Activated effector memory CD4-positive, alpha-beta T cell treated with Interleukin-2 at 50 U/mL for 16 hours (primary cell): Measurements from ENCODE around the gene ANKRD11.

Experiments
- DNase-seq: peaks from one replicate; pipeline ENCODE4 v3.0.0-alpha.2; 2020

ANKRD11 gene

GRCh38 chr16:89378947-89379771 is 111.2 kb downstream of the ANKRD11 start:
- DNase-seq: no peak

DNA sequence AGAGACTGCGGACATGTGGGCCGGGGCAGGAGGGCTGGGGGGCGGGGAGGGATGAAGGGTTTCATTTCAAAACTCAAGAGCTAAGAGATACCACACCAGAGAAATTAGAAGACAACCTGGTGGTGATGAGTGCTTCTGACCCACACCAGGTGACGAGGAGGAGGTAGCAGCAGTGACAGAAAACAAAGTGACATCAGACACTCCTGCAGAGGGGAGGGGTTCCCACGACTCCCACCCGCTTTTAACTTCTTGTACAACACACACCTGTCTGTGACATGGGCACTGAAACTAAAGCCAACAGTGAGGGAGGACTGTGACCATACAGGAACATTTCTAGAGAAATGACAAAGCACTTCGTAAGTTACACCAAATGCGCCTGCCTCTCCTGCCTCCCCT is 112.9 kb downstream of the ANKRD11 start:
- no peak for DNase-seq

DNA sequence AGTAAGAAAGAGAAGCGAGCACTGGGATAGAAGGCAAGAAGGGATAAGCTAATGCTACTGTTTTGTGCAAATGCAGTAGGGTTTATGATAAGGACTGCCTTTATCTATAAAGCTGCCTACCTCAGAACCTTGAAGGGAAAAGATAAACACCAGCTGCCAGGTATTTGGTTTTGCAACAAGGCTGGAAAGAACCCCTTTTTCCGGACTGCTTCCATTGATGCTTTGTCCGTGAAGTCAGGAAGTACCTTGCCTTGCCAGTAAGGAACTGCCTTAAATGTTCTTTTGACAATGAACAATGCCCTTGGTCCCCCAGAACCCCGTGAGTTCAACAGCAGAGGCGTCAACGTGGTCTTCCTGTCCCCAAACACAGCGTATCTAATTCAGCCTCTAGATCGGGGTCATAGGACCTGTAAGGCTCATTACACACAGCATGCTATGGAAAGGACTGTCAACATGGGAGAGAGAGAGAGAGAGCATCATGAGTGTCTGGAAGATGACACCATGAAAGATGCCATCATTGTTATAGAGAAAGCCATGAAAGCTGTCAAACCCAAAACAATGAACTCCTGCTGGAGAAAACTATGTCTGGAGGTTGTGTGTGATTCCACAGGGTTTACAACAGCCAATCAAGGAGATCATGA is 113.4 kb downstream of the ANKRD11 start:
- no peak for DNase-seq

- DNase-seq: no peak
Observed at GRCh38 chr16:89375686-89376085, 114.7 kb downstream of the ANKRD11 start.

- DNase-seq: no peak
Observed at GRCh38 chr16:89375021-89375420, 115.3 kb downstream of the ANKRD11 start.

DNA sequence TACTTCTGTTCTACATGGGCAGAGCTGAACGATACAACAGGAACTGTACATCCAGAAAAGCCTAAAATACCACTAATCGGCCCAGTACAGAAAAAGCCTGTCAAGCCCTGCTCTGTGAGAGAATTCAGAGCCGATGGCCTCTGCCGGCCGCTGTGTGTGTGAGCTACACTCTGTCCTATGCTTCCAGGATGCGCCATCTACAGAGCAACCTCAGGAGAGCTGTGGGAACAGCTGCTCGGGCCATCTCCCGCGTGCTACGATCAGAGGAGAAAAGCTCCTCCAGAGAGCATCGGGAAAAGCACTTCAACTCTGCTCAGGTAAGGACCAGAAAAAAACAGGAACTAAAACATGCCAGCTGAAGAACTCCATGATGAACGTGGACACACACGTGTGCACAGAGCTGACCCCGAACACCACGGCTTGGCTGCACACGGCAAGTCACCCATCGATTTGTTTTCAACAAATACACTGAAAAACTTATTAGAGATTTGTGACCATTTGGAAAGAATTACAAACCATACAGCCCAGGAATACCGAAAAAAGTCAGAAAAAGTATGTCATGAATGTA is 115.9 kb downstream of the ANKRD11 start:
- no peak for DNase-seq

GRCh38 chr16:89373355-89374110 is 116.8 kb downstream of the ANKRD11 start:
- DNase-seq: no peak

- no peak for DNase-seq
Observed at GRCh38 chr16:89371968-89372634, 118.3 kb downstream of the ANKRD11 start.

GRCh38 chr16:89371386-89371785 is 119.0 kb downstream of the ANKRD11 start:
- no peak for DNase-seq

DNA sequence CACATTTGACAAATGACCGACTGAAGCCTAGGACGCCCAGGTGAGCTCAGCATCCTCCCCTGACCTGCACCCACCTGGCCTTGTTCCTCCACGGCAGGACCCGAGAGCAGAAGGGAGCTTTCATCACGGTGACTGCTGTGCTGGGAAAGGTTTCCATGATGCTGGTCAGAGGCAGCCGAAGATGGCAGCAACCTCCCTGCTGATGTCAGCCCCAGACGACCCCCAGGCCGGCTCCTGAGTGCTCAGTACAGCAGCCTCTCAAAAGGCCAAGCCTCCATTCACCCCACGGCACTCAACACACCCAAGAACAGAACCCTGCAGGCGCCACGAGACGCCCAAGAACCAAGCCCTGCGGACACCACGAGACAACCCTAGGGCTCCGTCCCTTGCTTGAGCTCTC is 119.8 kb downstream of the ANKRD11 start:
- DNase-seq: no peak

GRCh38 chr16:89370081-89370511 is 120.3 kb downstream of the ANKRD11 start:
- no peak for DNase-seq

DNA sequence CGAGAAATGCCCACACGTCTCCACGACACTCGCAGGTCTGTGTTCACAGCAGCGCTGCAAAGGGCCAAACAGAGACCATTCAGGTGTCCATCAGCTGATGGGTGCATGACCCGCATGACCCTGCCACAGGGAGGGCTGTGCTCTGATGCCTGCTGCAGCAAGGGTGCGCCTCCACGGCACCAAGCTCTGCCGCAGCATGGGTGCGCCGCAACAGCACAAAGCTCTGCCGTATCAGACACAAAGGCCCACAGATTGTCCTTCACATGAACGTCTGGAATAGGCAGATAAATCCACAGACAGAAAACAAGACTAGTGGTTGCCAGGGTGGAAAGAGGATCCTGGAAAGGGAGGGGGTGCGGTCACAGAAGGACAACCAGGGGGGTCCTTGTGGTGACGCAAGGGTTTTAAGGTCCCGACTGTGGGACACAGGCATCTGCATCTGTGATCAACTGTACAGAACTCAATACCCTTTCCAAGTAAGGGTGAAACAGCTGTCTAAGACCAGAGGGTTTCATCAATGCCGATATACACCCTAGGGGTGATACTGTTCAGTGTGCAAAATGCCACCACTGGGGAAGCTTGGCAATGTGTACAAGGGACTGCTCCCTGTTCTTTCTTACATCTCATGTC is 121.0 kb downstream of the ANKRD11 start:
- DNase-seq: no peak

DNA sequence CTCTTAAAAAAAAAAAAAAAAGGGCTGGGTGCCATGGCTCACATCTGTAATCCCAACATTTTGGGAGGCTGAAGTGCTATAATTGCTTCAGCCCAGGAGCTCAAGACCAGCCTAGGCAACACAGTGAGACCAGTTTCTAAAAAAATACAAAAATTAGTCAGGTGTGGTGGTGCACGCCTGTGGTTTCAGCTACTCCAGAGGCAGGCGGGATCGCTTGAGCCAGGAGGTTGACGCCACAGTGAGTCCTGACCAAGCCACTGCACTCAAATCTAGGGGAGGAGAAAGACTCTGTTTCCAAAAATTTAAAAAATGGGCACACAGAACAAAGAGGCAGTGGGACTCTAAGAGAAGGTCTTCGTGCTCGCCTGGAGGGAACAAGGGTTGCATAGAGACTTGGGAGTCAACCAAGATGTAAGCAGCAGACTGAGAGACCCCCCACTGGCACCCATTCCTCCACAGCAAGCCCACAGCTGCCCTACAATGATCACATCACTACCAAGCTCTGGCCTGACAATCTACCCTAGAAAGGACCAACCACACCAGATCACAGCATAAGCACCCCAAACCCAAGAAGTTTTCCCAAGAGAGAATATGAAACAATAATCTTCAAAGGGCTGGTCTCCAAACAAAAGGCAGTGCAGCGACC is 121.6 kb downstream of the ANKRD11 start:
- DNase-seq: no peak

GRCh38 chr16:89367538-89367915 is 122.8 kb downstream of the ANKRD11 start:
- no peak for DNase-seq

DNA sequence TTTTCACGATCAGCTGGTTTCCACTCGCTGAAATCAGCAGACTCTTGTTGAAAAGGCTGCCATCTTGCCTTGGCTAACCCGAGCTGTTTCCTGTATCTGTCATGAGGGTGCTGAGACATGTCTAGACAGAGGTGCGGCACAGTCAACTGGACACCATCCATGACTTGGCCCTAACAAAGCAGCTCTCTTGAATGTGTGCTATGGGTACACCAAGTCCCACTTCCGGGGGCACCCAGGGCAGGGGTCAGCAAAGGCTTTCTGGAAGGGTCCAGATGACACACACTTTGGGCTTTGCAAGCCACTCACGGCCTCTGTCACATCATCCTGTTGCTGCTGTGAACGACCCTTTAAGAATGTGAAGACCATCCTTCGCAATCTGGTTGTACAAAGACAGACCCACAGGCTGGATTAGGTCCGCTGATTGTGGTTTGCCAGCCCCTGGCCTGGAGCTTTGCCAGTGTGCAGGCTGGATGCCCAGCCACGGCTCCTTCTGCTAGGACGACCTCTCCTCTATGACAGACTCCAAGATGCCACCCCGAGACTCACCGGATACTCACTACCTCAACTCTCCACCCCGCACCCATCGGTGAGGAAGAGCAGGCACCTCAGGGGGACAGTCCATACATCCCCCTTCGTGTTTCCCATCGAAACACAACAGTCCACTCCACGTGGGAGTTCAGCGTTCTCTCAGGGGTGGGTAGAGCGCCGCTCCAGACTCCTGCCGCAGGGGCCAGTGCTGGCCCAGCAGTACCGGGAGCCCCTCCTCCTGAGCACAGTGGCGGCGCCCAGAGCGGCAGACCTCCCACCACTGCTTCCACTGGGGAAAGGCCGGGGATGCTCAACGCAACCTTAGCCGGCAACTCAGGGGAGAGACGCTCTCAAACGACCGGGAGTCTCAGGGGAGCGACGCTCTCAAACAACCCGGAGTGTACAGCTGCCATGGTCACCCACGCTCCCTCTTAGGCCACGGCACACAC is 123.5 kb downstream of the ANKRD11 start:
- DNase-seq: no peak

DNA sequence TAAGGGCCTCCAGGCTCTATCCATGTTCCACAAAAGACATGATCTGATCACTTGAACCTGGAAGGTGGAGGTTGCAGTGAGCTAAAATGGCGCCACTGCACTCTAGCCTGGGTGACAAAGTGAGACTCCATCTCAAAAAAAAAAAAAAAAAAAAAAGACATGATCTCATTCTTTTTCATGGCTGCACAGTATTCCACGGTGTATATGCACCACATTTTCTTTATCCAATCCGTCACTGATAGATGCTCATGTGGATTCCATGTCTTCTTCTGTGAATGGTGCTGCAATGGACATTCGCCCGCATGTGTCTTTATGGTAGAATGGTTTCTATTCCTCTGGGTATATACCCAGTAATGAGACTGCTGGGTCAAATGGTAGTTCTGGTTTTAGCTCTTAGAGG is 124.4 kb downstream of the ANKRD11 start:
- no peak for DNase-seq

DNA sequence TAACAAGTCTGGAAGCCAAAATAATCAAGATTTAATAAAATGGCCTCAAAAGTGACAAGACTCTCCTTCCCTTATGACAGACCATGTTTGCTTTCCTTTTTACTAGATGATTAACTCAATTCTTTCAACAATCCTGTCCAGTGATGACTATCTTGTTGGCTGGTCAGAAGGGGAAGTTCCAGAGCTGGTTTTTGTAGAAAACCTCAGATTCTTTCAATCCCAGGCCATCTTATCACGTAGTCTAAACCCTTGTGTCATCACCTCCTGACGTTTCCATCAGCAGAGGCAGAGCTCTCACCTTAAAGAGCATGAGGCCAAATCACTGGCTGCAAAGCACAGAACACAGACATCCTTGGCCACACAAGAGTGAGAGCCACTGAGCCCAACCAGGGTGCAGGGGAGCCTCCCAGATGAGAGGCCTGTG is 125.3 kb downstream of the ANKRD11 start:
- no peak for DNase-seq

- DNase-seq: no peak
Observed at GRCh38 chr16:89364606-89365005, 125.8 kb downstream of the ANKRD11 start.

DNA sequence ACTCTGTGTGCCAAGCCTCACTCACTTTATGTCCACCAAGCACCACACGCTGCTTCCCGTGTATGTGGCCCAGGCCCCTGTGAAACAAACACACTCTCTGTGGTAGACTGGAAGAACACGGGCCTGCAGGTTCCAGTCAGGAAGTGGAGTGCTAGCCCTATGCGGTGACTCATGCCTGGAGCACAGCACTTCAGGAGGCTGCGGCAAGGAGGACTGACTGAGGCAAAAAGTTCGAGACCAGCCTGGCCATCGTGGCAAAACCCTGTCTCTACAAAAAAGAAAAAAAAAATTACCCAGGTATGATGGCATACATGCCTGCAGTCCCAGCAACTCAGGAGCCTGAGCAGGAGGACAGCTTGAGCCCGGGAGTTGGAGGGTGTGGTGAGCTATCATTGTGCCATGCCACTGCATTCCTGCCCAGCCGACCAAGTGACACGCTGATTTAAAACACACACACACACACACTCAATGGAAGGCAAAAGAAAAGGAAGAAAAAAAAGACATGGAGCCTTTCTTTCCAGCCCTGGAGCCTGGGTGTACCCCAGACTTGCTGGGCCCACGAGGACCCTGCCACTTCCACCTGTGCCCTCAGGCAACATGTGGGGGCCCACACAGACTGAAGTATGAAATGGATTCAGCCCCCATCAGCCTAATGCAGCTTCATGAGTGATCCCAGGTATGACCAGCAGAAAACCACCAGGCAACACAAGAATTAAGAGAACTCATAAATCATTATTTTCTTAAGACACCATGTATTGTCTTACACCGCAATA is 126.6 kb downstream of the ANKRD11 start:
- peak; percentile 27 for DNase-seq
